ENCODE measurements around the gene PPFIA1.
"Not testable (repeated sequence)": the region's sequence is repeated elsewhere in the genome, so short reads cannot be mapped to it uniquely, and the experiment has no call there.

Gene PPFIA1

GRCh38 chr11:70407814-70408213 lies 137.3 kb downstream of the PPFIA1 start:
- no peak overlapping the region for H3K4me3 ChIP-seq (ENCODE audit: low read length)
- H3K36me3 ChIP-seq (replicated peaks; ENCODE audit: insufficient read depth, low read length) = no peaks in the 10 kb centered on the region
- H3K9me3 ChIP-seq (replicated peaks; ENCODE audit: insufficient read depth, low read length) = no peaks in the 10 kb centered on the region
- H3F3A ChIP-seq (ENCODE audit: insufficient read depth, low read length) = no peaks in the 10 kb centered on the region
- H3K79me2 ChIP-seq (ENCODE audit: low read length) = no peaks in the 10 kb centered on the region
- TF ChIP-seq, protein P1, sequence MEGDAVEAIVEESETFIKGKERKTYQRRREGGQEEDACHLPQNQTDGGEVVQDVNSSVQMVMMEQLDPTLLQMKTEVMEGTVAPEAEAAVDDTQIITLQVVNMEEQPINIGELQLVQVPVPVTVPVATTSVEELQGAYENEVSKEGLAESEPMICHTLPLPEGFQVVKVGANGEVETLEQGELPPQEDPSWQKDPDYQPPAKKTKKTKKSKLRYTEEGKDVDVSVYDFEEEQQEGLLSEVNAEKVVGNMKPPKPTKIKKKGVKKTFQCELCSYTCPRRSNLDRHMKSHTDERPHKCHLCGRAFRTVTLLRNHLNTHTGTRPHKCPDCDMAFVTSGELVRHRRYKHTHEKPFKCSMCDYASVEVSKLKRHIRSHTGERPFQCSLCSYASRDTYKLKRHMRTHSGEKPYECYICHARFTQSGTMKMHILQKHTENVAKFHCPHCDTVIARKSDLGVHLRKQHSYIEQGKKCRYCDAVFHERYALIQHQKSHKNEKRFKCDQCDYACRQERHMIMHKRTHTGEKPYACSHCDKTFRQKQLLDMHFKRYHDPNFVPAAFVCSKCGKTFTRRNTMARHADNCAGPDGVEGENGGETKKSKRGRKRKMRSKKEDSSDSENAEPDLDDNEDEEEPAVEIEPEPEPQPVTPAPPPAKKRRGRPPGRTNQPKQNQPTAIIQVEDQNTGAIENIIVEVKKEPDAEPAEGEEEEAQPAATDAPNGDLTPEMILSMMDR (IDR thresholded peaks at IDR 0.05; ENCODE audit: low read length) = no peak
- TF ChIP-seq EZH2 (optimal IDR thresholded peaks at IDR 0.05; ENCODE audit: low read depth, low read length) = no peak
- TF ChIP-seq EZH2phosphoT487 (IDR thresholded peaks at IDR 0.05; ENCODE audit: low read length) = no peak
- H3K27ac ChIP-seq (ENCODE audit: low read length) = no peak overlapping the region
- H4K20me1 ChIP-seq (ENCODE audit: insufficient read depth, low read length) = no peaks in the 10 kb centered on the region
- no peak overlapping the region for H3K9ac ChIP-seq (ENCODE audit: low read length)
- no peak for DNase-seq
- peaks cover 91% of the 10 kb centered on the region for H3K27me3 ChIP-seq (replicated peaks; ENCODE audit: insufficient read depth, low read length)
- no peaks in the 10 kb centered on the region for H3K4me1 ChIP-seq (ENCODE audit: low read length)
- H3K9me2 ChIP-seq (replicated peaks; ENCODE audit: insufficient read depth, low read length) = no peaks in the 10 kb centered on the region
- H3K4me2 ChIP-seq (ENCODE audit: low read depth, low read length) = no peak overlapping the region
- H2AFZ ChIP-seq (ENCODE audit: low read length) = no peak overlapping the region

- not testable (repeated sequence) for DNase-seq; H3K27ac ChIP-seq (ENCODE audit: low read length); H3K4me2 ChIP-seq (ENCODE audit: low read depth, low read length); H3K9me3 ChIP-seq (replicated peaks; ENCODE audit: insufficient read depth, low read length); H4K20me1 ChIP-seq (ENCODE audit: insufficient read depth, low read length); H3F3A ChIP-seq (ENCODE audit: insufficient read depth, low read length); H2AFZ ChIP-seq (ENCODE audit: low read length); H3K36me3 ChIP-seq (replicated peaks; ENCODE audit: insufficient read depth, low read length); H3K9me2 ChIP-seq (replicated peaks; ENCODE audit: insufficient read depth, low read length); H3K4me1 ChIP-seq (ENCODE audit: low read length); H3K4me3 ChIP-seq (ENCODE audit: low read length); H3K79me2 ChIP-seq (ENCODE audit: low read length); H3K9ac ChIP-seq (ENCODE audit: low read length)
- peaks cover 91% of the 10 kb centered on the region for H3K27me3 ChIP-seq (replicated peaks; ENCODE audit: insufficient read depth, low read length)
These were observed 137.8 kb downstream of the PPFIA1 start for GRCh38 chr11:70408326-70408725.

GRCh38 chr11:70409437-70409836 lies 138.9 kb downstream of the PPFIA1 start:
- TF ChIP-seq EZH2 (optimal IDR thresholded peaks at IDR 0.05; ENCODE audit: low read depth, low read length) (no peak), EZH2phosphoT487 (IDR thresholded peaks at IDR 0.05; ENCODE audit: low read length) (no peak)
- TF ChIP-seq, protein P1 (IDR thresholded peaks at IDR 0.05; ENCODE audit: low read length) = no peak
- H3K27ac ChIP-seq (ENCODE audit: low read length) = no peak overlapping the region
- H3K4me3 ChIP-seq (ENCODE audit: low read length) = no peak overlapping the region
- H3K36me3 ChIP-seq (replicated peaks; ENCODE audit: insufficient read depth, low read length) = no peaks in the 10 kb centered on the region
- H4K20me1 ChIP-seq (ENCODE audit: insufficient read depth, low read length) = no peaks in the 10 kb centered on the region
- H3K4me2 ChIP-seq (ENCODE audit: low read depth, low read length) = no peak overlapping the region
- H3K79me2 ChIP-seq (ENCODE audit: low read length) = no peaks in the 10 kb centered on the region
- no peaks in the 10 kb centered on the region for H3K9me2 ChIP-seq (replicated peaks; ENCODE audit: insufficient read depth, low read length)
- H3K4me1 ChIP-seq (ENCODE audit: low read length) = no peaks in the 10 kb centered on the region
- H3K9me3 ChIP-seq (replicated peaks; ENCODE audit: insufficient read depth, low read length) = no peaks in the 10 kb centered on the region
- H2AFZ ChIP-seq (ENCODE audit: low read length) = no peak overlapping the region
- no peak overlapping the region for H3K9ac ChIP-seq (ENCODE audit: low read length)
- DNase-seq = no peak
- peaks cover 89% of the 10 kb centered on the region for H3K27me3 ChIP-seq (replicated peaks; ENCODE audit: insufficient read depth, low read length)
- no peaks in the 10 kb centered on the region for H3F3A ChIP-seq (ENCODE audit: insufficient read depth, low read length)

DNA sequence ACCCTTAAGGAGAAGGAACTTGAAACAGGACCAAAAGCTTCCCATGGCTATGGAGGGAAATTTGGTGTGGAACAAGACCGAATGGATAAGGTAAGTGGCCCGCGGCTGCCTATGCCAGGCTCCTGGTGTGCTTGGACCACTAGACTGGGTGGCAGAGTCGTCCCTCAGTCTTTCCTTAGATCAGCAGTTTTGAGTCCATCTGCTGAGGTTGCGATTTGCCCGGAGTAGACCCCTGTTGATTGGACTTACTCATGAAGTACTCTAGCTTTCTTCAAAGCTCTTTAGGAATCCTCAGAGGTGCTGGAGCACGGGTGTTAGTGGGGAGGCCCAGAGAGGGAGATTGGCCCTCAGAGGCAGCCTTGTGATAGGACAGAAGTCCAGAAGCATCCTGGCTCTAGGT lies 139.4 kb downstream of the PPFIA1 start:
- Histone ChIP-seq H3K9me2 (replicated peaks; ENCODE audit: insufficient read depth, low read length) (no peaks in the 10 kb centered on the region), H3K9ac (ENCODE audit: low read length) (no peak overlapping the region), H3K4me3 (ENCODE audit: low read length) (no peak overlapping the region), H3K4me1 (ENCODE audit: low read length) (no peaks in the 10 kb centered on the region), H3F3A (ENCODE audit: insufficient read depth, low read length) (no peaks in the 10 kb centered on the region), H3K27ac (ENCODE audit: low read length) (no peak overlapping the region), H4K20me1 (ENCODE audit: insufficient read depth, low read length) (no peaks in the 10 kb centered on the region), H3K36me3 (replicated peaks; ENCODE audit: insufficient read depth, low read length) (no peaks in the 10 kb centered on the region), H2AFZ (ENCODE audit: low read length) (no peak overlapping the region), H3K4me2 (ENCODE audit: low read depth, low read length) (no peak overlapping the region), H3K79me2 (ENCODE audit: low read length) (no peaks in the 10 kb centered on the region), H3K27me3 (replicated peaks; ENCODE audit: insufficient read depth, low read length) (peaks cover 89% of the 10 kb centered on the region), H3K9me3 (replicated peaks; ENCODE audit: insufficient read depth, low read length) (no peaks in the 10 kb centered on the region)
- TF ChIP-seq EZH2 (optimal IDR thresholded peaks at IDR 0.05; ENCODE audit: low read depth, low read length) = no peak
- TF ChIP-seq EZH2phosphoT487 (IDR thresholded peaks at IDR 0.05; ENCODE audit: low read length) = no peak
- TF ChIP-seq, protein P1 (IDR thresholded peaks at IDR 0.05; ENCODE audit: low read length) = no peak
- DNase-seq = no peak

All from MM.1S (cell line).